ENCODE results near the gene NAGLU.
"Not testable (repeated sequence)": the region's sequence is repeated elsewhere in the genome, so short reads cannot be mapped to it uniquely, and the experiment has no call there.

Gene NAGLU

GRCh38 chr17:42521666-42522262 lies 14.3 kb upstream of the NAGLU start:
- DNase-seq (ENCODE audit: low spot score), result no peak

- no peak for DNase-seq (ENCODE audit: low spot score)
Observed at GRCh38 chr17:42522263-42522790, 13.7 kb upstream of the NAGLU start.

GRCh38 chr17:42522798-42523278 lies 13.2 kb upstream of the NAGLU start:
- no peak for DNase-seq (ENCODE audit: low spot score)

- no peak for DNase-seq (ENCODE audit: low spot score)
Observed at GRCh38 chr17:42525221-42525620, 10.8 kb upstream of the NAGLU start.

GRCh38 chr17:42526031-42526444 lies 10.0 kb upstream of the NAGLU start:
- no peak for DNase-seq (ENCODE audit: low spot score)

- DNase-seq (ENCODE audit: low spot score), result no peak
Observed at GRCh38 chr17:42527932-42528331, 8.1 kb upstream of the NAGLU start.

- no peak for DNase-seq (ENCODE audit: low spot score)
Observed at GRCh38 chr17:42529061-42529460, 7.0 kb upstream of the NAGLU start.

GRCh38 chr17:42530952-42531454 lies 5.0 kb upstream of the NAGLU start:
- DNase-seq (ENCODE audit: low spot score), result no peak

- DNase-seq (ENCODE audit: low spot score), result peak; percentile 57
Observed at GRCh38 chr17:42531455-42532354, 4.3 kb upstream of the NAGLU start.

- DNase-seq (ENCODE audit: low spot score), result no peak
Observed at GRCh38 chr17:42535155-42536047, 640 bp upstream of the NAGLU start.

GRCh38 chr17:42536372-42537155 lies 523 bp downstream of the NAGLU start:
- peak; percentile 72 for DNase-seq (ENCODE audit: low spot score)

GRCh38 chr17:42537156-42537805 lies 1.2 kb downstream of the NAGLU start:
- no peak for DNase-seq (ENCODE audit: low spot score)

GRCh38 chr17:42537826-42538451 lies 1.9 kb downstream of the NAGLU start:
- DNase-seq (ENCODE audit: low spot score), result no peak

GRCh38 chr17:42538482-42538881 lies 2.4 kb downstream of the NAGLU start:
- DNase-seq (ENCODE audit: low spot score), result no peak

- not testable (repeated sequence) for DNase-seq (ENCODE audit: low spot score)
Observed at GRCh38 chr17:42540558-42540957, 4.5 kb downstream of the NAGLU start.

- DNase-seq (ENCODE audit: low spot score), result no peak
Observed at GRCh38 chr17:42541041-42541833, 5.2 kb downstream of the NAGLU start.

GRCh38 chr17:42543190-42544079 lies 7.4 kb downstream of the NAGLU start:
- no peak for DNase-seq (ENCODE audit: low spot score)

GRCh38 chr17:42544874-42545283 lies 8.8 kb downstream of the NAGLU start:
- DNase-seq (ENCODE audit: low spot score), result no peak
